ENCODE data around the gene CBLB. TPM values are rescaled to one million over a fixed set of nuclear protein-coding genes. Genes with fewer than 3 reads are reported as not detected.

CBLB gene
- total and polyA plus RNA-seq, 2 experiments from 2014 or later, result 20.5 to 47.7 TPM

GRCh38 chr3:105783631-105784030 is 85.2 kb downstream of the CBLB start:
- Histone ChIP-seq H3K4me2 (no peak overlapping the region), H3K4me3 (no peak overlapping the region), H2AFZ (no peak overlapping the region), H3K79me2 (replicated peaks; ENCODE audit: insufficient read depth) (peaks cover 20% of the 10 kb centered on the region; the same call in 1 of the 2 replicates), H3K9me2 (ENCODE audit: insufficient read depth) (no peaks in the 10 kb centered on the region), H3K27ac (ENCODE audit: low read depth) (no peak overlapping the region), H3K36me3 (ENCODE audit: insufficient read depth) (no peaks in the 10 kb centered on the region), H3K27me3 (ENCODE audit: insufficient read depth) (no peaks in the 10 kb centered on the region), H4K20me1 (replicated peaks; ENCODE audit: insufficient read depth) (no peaks in the 10 kb centered on the region), H3F3A (replicated peaks; ENCODE audit: low read depth) (no peaks in the 10 kb centered on the region), H3K4me1 (ENCODE audit: insufficient read depth) (peaks cover 3% of the 10 kb centered on the region; the same call in 1 of the 2 replicates)
- H3K27me3 Mint-ChIP-seq (ENCODE audit: insufficient read depth, low read depth, poor library complexity), result peaks cover 3% of the 10 kb centered on the region
- no peaks in the 10 kb centered on the region for H3K9me3 Mint-ChIP-seq
- no peaks in the 10 kb centered on the region for H3K36me3 Mint-ChIP-seq (ENCODE audit: low read depth)
- H3K4me3 Mint-ChIP-seq, result no peak overlapping the region
- no peak for TF ChIP-seq ZNF331 (CRISPR knock-in tag; IDR thresholded peaks at IDR 0.05; ENCODE audit: low read depth)
- no peak for TF ChIP-seq NANOG (IDR thresholded peaks at IDR 0.05; ENCODE audit: borderline replicate concordance)
- TF ChIP-seq POLR2AphosphoS5 (IDR thresholded peaks at IDR 0.05; ENCODE audit: low read depth), result no peak
- no peak for TF ChIP-seq JUNB (IDR thresholded peaks at IDR 0.05; ENCODE audit: unreplicated experiment)
- no peak for TF ChIP-seq ZNF114 (CRISPR knock-in tag; IDR thresholded peaks at IDR 0.05)
- TF ChIP-seq STAT1 (IDR thresholded peaks at IDR 0.05; ENCODE audit: unreplicated experiment), result no peak
- TF ChIP-seq EZH2 (IDR thresholded peaks at IDR 0.05; ENCODE audit: low read depth, unreplicated experiment), result no peak
- TF ChIP-seq CREB1 (CRISPR knock-in tag; IDR thresholded peaks at IDR 0.05; ENCODE audit: low read depth), result no peak
- no peak for TF ChIP-seq ETS1 (IDR thresholded peaks at IDR 0.05)
- no peak for TF ChIP-seq CTCF (conservative IDR thresholded peaks at IDR 0.05; ENCODE audit: low read depth in 2 of 2)
- TF ChIP-seq EZH2phosphoT487 (IDR thresholded peaks at IDR 0.05; ENCODE audit: unreplicated experiment), result no peak
- no peak for TF ChIP-seq ZNF462 (CRISPR knock-in tag; IDR thresholded peaks at IDR 0.05)
- TF ChIP-seq REST (IDR thresholded peaks at IDR 0.05; ENCODE audit: unreplicated experiment), result no peak
- ATAC-seq (no peak), DNase-seq (ENCODE audit: low spot score) (no peak)
- no peak overlapping the region for H3K27ac Mint-ChIP-seq
- peaks cover 27% of the 10 kb centered on the region for H3K4me1 Mint-ChIP-seq

All from GM23338 (cell line).